MG63 (cell line): Measurements from ENCODE around the gene KRTAP5-4. TPM values are rescaled to one million over a fixed set of nuclear protein-coding genes. Genes with fewer than 3 reads are reported as not detected.
"Not testable (repeated sequence)": the region's sequence is repeated elsewhere in the genome, so short reads cannot be mapped to it uniquely, and the experiment has no call there.

Experiments used
- DNase-seq: peaks from one replicate; pipeline ENCODE4 v3.0.0-alpha.2; 2020
- H3K27me3 ChIP-seq: fragments of 250-450 bp; sonication (Bioruptor Pico); 2 replicates; pipeline ENCODE4 v1.5.1; 2020; ENCODE audit warnings: mild to moderate bottlenecking, moderate library complexity
- H3K36me3 ChIP-seq: fragments of 250-450 bp; sonication (Bioruptor Pico); 2 replicates; pipeline ENCODE4 v1.5.1; 2020; ENCODE audit warnings: mild to moderate bottlenecking, moderate library complexity
- H3K4me3 ChIP-seq: fragments of 250-450 bp; sonication (Bioruptor Pico); 2 replicates; pipeline ENCODE4 v1.5.1; 2020; ENCODE audit warnings: mild to moderate bottlenecking, moderate library complexity
- H3K9me3 ChIP-seq: fragments of 250-450 bp; sonication (Bioruptor Pico); 2 replicates; pipeline ENCODE4 v1.5.1; 2020; ENCODE audit warnings: mild to moderate bottlenecking, moderate library complexity
- total RNA-seq: library from RNA; depleted of rRNA; stranded (reverse); fragments of >200 nt; shearing (Covaris generic); gene quantifications from 2 replicates; pipeline ENCODE4 v1.2.3, GENCODE V29; 2014; ENCODE audit warnings: low replicate concordance

KRTAP5-4 gene
- total RNA-seq, 1 experiment from 2014 or later: not detected

- H3K4me3 ChIP-seq: no peak overlapping the region
- H3K9me3 ChIP-seq: no peaks in the 10 kb centered on the region
- DNase-seq: no peak
- H3K36me3 ChIP-seq: no peaks in the 10 kb centered on the region
- H3K27me3 ChIP-seq: no peaks in the 10 kb centered on the region
Observed at GRCh38 chr11:1655168-1656060, 33.5 kb upstream of the KRTAP5-4 start.

DNA sequence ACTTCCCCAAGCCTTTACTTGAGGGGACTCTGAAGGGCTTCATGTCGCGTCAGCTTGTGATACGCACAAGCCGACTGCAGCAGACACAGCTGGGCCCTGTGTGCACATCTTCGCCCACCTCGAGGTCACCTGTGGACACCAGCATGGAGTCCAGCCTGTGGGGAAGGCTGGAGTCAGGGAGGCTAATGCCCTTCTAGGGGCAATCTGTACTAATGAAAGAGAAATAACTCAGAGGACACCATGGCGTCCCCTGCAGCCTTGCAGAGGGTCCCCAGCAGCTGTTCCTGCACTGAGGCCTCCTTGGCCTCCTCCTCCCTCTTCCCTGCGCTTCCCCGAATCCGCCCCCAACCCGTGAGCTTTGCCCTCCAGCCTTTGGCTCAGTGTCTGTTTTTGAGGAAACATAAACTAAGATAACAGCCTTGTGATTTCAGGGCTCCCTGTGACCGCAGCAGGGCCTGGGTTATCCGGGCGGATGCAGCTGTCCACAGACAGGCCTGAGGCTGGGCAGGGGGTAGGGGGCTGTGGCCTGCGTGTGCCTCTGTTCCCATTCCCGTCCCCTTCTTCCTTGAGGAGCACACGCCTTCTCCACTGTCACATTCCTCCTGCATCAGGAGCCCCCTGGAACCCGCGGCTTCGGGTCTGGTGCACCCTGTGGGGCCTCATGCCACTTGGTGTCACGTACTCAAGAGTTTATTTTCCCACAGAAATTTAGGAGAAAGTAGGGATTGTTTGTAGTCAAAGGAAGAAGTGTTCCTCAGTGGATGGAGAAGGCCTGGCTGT, 32.6 kb upstream of the KRTAP5-4 start:
- H3K4me3 ChIP-seq: no peak overlapping the region
- no peaks in the 10 kb centered on the region for H3K9me3 ChIP-seq
- no peaks in the 10 kb centered on the region for H3K36me3 ChIP-seq
- DNase-seq: no peak
- no peaks in the 10 kb centered on the region for H3K27me3 ChIP-seq

- Histone ChIP-seq H3K36me3 (no peaks in the 10 kb centered on the region), H3K27me3 (no peaks in the 10 kb centered on the region)
- no peak for DNase-seq
Observed at GRCh38 chr11:1653541-1654387, 31.8 kb upstream of the KRTAP5-4 start.

GRCh38 chr11:1652771-1653540, 31.0 kb upstream of the KRTAP5-4 start:
- no peaks in the 10 kb centered on the region for H3K27me3 ChIP-seq
- no peaks in the 10 kb centered on the region for H3K36me3 ChIP-seq
- H3K9me3 ChIP-seq: no peaks in the 10 kb centered on the region
- H3K4me3 ChIP-seq: no peak overlapping the region
- peak; percentile 48 for DNase-seq

More at GRCh38 chr11:1653541-1654387, 31.8 kb upstream of the KRTAP5-4 start:
- Histone ChIP-seq H3K9me3 (no peaks in the 10 kb centered on the region), H3K4me3 (no peak overlapping the region)

DNA sequence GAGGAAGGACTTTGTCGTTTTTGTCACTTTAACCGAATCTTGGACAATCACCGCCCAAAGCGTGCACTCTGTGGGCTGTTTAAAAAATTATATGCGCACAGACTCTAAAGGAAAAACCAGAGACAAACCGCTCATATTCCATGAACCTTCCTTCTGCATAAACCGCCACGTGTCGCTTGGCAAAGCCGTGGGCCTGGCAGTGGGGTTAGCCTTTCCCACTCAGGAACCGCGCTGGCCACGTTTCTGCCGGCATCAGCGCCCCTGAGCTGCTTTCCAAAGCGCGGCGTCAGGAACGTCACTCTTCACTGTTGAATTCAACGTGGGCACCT, 30.5 kb upstream of the KRTAP5-4 start:
- no peak for DNase-seq
- Histone ChIP-seq H3K9me3 (no peaks in the 10 kb centered on the region), H3K27me3 (no peaks in the 10 kb centered on the region)

DNA sequence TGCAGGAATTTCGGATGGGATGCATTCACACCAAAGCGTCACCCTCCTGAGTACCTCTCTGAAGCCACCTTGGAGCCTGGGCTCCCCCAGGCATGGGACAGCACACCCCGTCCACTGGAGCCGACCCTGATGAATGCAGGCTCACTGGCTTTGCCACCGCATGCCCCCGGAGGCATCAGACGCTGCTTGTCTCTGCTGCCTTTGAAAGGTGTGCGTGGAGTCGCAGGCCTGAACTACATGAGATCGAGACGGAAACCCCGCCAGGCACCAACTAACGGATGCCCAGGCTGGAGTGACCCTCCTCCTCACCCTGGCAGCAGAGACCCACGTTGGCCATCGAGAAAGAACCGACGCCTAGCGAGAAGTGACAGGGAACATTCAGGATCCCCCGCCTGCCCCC, 30.1 kb upstream of the KRTAP5-4 start:
- Histone ChIP-seq H3K27me3 (0 out of 2 replicates have a peak, but pooled peaks cover 2% of the 10 kb centered on the region), H3K9me3 (no peaks in the 10 kb centered on the region), H3K4me3 (no peak overlapping the region), H3K36me3 (no peaks in the 10 kb centered on the region)
- DNase-seq: no peak

More for the DNA sequence above, 30.5 kb upstream of the KRTAP5-4 start:
- no peaks in the 10 kb centered on the region for H3K36me3 ChIP-seq
- no peak overlapping the region for H3K4me3 ChIP-seq

GRCh38 chr11:1651411-1651980, 29.6 kb upstream of the KRTAP5-4 start:
- no peak for DNase-seq
- Histone ChIP-seq H3K36me3 (no peaks in the 10 kb centered on the region), H3K27me3 (0 out of 2 replicates have a peak, but pooled peaks cover 3% of the 10 kb centered on the region), H3K4me3 (no peak overlapping the region), H3K9me3 (no peaks in the 10 kb centered on the region)

DNA sequence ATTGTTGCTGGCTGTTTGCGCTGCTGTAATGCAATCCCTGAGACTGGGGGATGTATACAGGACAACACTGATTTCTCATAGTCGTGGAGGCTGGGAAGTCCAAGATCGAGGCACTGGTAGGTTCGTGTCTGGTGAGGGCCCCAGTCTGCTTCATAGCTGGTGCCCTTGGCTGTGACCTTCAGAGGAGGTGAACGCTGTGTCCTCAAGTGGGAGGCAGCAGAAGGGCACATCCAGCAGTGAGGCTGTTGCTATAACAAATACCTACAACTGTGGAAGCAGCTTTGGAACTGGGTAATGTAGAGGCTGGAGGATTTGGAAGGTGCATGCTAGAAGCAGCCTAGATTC, 29.0 kb upstream of the KRTAP5-4 start:
- Histone ChIP-seq H3K36me3 (no peaks in the 10 kb centered on the region), H3K4me3 (no peak overlapping the region), H3K27me3 (0 out of 2 replicates have a peak, but pooled peaks cover 3% of the 10 kb centered on the region), H3K9me3 (no peaks in the 10 kb centered on the region)
- DNase-seq: no peak

DNA sequence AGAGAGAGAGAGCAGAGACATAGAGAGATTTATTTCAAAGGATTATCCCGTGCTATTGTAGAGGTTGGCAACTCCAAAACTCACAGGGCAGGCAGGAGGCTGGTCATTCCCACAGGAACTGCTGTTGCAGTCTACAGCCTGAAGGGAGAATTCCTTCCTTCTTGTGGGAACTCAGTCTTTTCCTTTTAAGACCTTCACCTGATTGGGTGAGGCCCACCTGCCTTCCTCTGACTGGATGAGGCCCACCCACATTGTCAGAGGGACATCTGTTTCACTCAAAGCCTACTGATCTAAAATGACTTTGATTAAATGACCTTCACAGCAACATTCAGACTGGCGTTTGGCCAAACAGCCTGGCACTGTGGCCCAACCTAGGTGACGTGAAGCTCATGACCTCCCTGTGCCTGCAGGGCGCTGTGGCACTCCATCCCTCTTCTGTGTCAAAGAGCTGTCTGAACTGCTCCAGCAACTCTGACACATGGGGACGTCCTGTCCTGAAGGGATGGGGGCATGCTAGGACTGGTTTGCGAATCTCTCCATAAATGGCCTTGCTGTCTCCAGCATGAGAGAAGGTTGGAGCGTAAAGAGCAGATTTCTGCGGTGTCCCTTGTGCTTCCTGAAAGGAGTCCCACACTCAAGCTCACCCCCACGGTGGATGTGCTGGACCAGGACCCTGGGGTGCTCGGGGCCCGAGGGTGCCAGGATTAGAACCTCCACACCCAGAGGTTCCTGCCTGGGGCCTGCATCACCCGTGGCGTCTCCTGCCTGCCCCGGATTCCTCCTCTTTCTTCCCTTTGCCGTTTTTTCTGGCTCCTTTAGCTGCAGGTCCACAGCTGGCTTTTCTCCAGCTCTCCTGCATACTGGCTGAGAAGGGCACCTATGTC, 28.3 kb upstream of the KRTAP5-4 start:
- Histone ChIP-seq H3K4me3 (no peak overlapping the region), H3K27me3 (0 out of 2 replicates have a peak, but pooled peaks cover 3% of the 10 kb centered on the region), H3K9me3 (no peaks in the 10 kb centered on the region), H3K36me3 (no peaks in the 10 kb centered on the region)
- DNase-seq: no peak

DNA sequence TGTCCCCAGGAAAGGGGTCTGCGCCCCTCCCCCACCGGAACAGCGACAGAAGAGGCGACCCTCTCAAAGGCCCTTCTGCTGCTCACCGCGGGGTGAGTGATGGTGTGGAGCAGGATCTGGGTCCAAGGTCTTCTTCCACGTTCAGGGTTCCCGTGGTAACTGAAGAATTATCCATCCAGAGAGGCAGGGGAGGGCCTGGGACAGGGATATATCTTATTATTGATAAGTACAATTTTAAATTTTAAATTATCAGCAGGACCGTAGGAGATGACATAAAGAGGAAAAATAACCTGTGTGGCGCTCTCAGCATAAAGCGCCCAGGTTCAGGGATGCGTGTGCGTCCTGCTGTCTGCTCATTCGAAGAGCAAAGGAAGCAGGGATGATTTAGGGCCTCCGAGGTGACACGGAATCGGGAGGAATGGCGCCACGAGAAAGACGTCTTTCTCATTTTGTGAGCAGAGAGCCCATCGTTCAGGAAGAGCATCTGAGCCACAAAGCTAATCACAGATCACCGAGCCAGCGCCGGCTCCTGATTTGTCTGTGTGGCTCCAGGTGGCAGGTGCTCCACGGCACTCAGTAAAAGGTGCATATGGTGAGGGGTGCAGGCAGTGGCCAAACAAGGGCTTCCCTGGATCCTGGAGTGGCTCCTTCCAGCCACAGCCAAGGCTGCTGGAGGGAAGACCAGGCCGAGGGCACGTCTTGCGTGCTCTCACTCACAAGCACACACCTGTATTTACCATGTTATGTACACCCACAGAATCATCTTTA, 26.9 kb upstream of the KRTAP5-4 start:
- no peak for DNase-seq
- Histone ChIP-seq H3K36me3 (no peaks in the 10 kb centered on the region), H3K27me3 (0 out of 2 replicates have a peak, but pooled peaks cover 3% of the 10 kb centered on the region), H3K9me3 (no peaks in the 10 kb centered on the region), H3K4me3 (no peak overlapping the region)

DNA sequence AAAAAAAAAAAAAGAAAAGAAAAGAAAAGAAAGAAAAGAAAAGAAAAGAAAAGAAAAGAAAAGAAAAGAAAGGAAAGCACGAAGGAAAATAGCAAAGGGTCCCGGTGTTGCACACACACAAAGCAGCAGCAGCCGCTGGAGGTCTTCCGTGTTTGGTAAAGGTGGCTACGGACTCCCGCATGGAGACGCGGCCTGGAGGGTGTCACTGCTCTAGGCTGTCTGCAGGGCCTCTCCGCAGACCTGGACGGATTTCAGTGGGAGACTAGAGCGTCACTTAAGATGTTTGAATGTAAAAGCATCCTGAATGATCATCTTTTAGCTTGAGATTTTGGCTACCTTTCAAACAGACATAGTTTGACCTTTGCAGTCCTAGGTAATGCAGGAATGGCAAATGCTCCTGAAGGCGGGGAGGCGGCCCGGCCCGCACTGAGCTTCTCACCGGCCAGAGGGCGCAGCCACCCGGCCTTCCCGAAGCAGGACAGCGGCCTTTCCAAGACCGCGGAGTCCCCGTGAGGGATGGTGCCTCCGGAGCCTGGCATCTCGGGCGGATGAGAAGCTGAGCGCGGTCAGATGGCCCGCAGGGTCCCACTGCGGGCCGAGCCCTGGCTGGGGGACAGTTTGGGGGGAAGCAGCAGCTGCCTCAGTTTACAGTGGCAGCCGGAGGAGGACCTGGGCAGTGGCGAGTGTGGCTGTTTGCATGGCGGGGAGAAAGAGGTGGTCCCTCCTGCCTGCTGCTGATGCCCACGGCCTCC, 26.1 kb upstream of the KRTAP5-4 start:
- 0 out of 2 replicates have a peak, but pooled peaks cover 3% of the 10 kb centered on the region for H3K27me3 ChIP-seq
- H3K9me3 ChIP-seq: no peaks in the 10 kb centered on the region
- no peak overlapping the region for H3K4me3 ChIP-seq
- DNase-seq: no peak
- H3K36me3 ChIP-seq: no peaks in the 10 kb centered on the region

- not testable (repeated sequence) for DNase-seq, H3K4me3 ChIP-seq, H3K36me3 ChIP-seq, H3K27me3 ChIP-seq, H3K9me3 ChIP-seq
Observed at GRCh38 chr11:1646540-1646939, 24.6 kb upstream of the KRTAP5-4 start.

- Histone ChIP-seq H3K36me3 (no peaks in the 10 kb centered on the region), H3K27me3 (0 out of 2 replicates have a peak, but pooled peaks cover 3% of the 10 kb centered on the region)
- no peak for DNase-seq
Observed at GRCh38 chr11:1645357-1645821, 23.5 kb upstream of the KRTAP5-4 start.

More at GRCh38 chr11:1645357-1645821, 23.5 kb upstream of the KRTAP5-4 start:
- no peak overlapping the region for H3K4me3 ChIP-seq
- no peaks in the 10 kb centered on the region for H3K9me3 ChIP-seq
